Ovary (tissue), 3 donors: Measurements from ENCODE around the gene ZNF385C.

Source experiments
- POLR2A ChIP-seq: fragments of 450-650 bp; IDR thresholded peaks from one replicate; pipeline ENCODE4 v1.6.1; 2017; ENCODE audit warnings: antibody characterized with exemption, mild to moderate bottlenecking, moderate library complexity
- TF ChIP-seq, protein P1 (sequence below), 3 donors: fragments of 450-650 bp in 2 of 3; fragments of 200-600 bp in 1 of 3; IDR thresholded peaks; one replicate each; pipeline versions ENCODE4 v1.5.1 to v1.8.0; 2016 to 2022; ENCODE audit warnings: antibody characterized with exemption in 3 of 3, mild to moderate bottlenecking in 1 of 3
- donor health status: DM: no; HTN: no; CAD: no.

DNA sequence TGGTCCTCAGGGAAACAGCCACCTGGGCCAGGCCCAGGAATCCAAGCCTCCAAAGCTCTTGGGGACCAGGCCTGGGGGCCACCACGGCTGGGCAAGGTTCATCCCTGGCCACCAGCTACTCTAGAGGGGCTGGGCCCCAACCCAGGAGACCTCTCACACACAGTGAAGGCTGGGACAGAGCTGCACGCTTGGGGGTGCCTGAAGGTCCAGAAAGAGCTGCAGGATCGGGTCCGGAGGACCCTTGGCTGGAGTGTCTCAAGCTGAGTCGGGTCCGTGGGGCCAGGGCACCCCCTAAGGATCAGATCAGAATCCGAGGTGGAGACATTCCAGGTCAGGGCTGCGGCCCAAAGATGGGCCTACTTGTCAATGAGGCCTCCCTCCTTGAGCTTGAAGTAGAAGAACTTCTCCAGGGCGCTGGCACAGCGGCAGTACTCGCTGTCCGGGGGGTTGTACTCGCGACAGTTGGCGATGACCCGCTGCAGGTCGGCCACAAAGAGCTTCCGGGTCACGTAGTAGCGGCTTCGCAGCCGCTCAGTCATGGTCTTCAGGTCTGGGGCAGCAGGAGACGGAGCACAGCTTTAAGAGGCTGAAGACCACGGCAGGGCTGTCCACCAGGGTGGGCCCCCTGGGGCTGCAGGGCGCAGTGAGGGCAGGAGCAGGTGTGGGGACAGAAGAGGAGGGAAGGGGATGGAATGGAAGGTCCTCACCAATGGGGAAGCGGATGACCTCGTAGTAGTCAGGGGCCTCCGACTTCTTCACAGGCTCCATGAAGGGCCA, 15.2 kb upstream of the ZNF385C start:
- TF ChIP-seq, protein P1, sequence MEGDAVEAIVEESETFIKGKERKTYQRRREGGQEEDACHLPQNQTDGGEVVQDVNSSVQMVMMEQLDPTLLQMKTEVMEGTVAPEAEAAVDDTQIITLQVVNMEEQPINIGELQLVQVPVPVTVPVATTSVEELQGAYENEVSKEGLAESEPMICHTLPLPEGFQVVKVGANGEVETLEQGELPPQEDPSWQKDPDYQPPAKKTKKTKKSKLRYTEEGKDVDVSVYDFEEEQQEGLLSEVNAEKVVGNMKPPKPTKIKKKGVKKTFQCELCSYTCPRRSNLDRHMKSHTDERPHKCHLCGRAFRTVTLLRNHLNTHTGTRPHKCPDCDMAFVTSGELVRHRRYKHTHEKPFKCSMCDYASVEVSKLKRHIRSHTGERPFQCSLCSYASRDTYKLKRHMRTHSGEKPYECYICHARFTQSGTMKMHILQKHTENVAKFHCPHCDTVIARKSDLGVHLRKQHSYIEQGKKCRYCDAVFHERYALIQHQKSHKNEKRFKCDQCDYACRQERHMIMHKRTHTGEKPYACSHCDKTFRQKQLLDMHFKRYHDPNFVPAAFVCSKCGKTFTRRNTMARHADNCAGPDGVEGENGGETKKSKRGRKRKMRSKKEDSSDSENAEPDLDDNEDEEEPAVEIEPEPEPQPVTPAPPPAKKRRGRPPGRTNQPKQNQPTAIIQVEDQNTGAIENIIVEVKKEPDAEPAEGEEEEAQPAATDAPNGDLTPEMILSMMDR (IDR thresholded peaks at IDR 0.05), result no peak
- TF ChIP-seq POLR2A, result no peak
